NCI-H1105 treated with DMSO at 0.1 percent for 48 hours (cell line): ENCODE data around the gene ALG11.
"Not testable (repeated sequence)": the region's sequence is repeated elsewhere in the genome, so short reads cannot be mapped to it uniquely, and the experiment has no call there.

ENCODE experiments used
- DNase-seq: peaks from one replicate; lab custom pipeline; 2025; lab: John Stamatoyannopoulos, UW

ALG11 gene

GRCh38 chr13:52029569-52029968 is 17.4 kb downstream of the ALG11 start:
- DNase-seq = no peak

GRCh38 chr13:52030401-52030800 is 18.2 kb downstream of the ALG11 start:
- DNase-seq = not testable (repeated sequence)

GRCh38 chr13:52033039-52033438 is 20.8 kb downstream of the ALG11 start:
- DNase-seq = no peak

GRCh38 chr13:52034616-52035226 is 22.5 kb downstream of the ALG11 start:
- DNase-seq = peak; percentile 20

GRCh38 chr13:52036037-52036436 is 23.8 kb downstream of the ALG11 start:
- no peak for DNase-seq

- DNase-seq = no peak
These were observed 31.5 kb downstream of the ALG11 start for GRCh38 chr13:52043675-52044074.

- DNase-seq = no peak
These were observed 35.3 kb downstream of the ALG11 start for GRCh38 chr13:52047463-52047862.

- no peak for DNase-seq
These were observed 36.3 kb downstream of the ALG11 start for GRCh38 chr13:52048516-52048915.

- no peak for DNase-seq
These were observed 39.2 kb downstream of the ALG11 start for GRCh38 chr13:52051400-52051799.

- DNase-seq = no peak
These were observed 41.3 kb downstream of the ALG11 start for GRCh38 chr13:52053460-52053859.

GRCh38 chr13:52061064-52061463 is 48.9 kb downstream of the ALG11 start:
- DNase-seq = not testable (repeated sequence)

GRCh38 chr13:52061587-52061986 is 49.4 kb downstream of the ALG11 start:
- no peak for DNase-seq

- DNase-seq = no peak
These were observed 55.0 kb downstream of the ALG11 start for GRCh38 chr13:52067237-52067636.

GRCh38 chr13:52070929-52071523 is 58.8 kb downstream of the ALG11 start:
- no peak for DNase-seq
